NCI-H345 (cell line): ENCODE results near the gene TAMM41.
"Not testable (repeated sequence)": the region's sequence is repeated elsewhere in the genome, so short reads cannot be mapped to it uniquely, and the experiment has no call there.

Source experiments
- DNase-seq: peaks from one replicate; lab custom pipeline; 2025; lab: John Stamatoyannopoulos, UW

The TAMM41 gene

GRCh38 chr3:11815111-11815510 is 31.6 kb downstream of the TAMM41 start:
- no peak for DNase-seq

GRCh38 chr3:11814663-11815062 is 32.0 kb downstream of the TAMM41 start:
- DNase-seq, result no peak

GRCh38 chr3:11810276-11810675 is 36.4 kb downstream of the TAMM41 start:
- DNase-seq, result no peak

GRCh38 chr3:11808231-11808630 is 38.5 kb downstream of the TAMM41 start:
- DNase-seq, result no peak

GRCh38 chr3:11807686-11808085 is 39.0 kb downstream of the TAMM41 start:
- DNase-seq, result no peak

- DNase-seq, result no peak
Measured at GRCh38 chr3:11805716-11806115, 41.0 kb downstream of the TAMM41 start.

GRCh38 chr3:11803977-11804892 is 42.5 kb downstream of the TAMM41 start:
- peak; percentile 33 for DNase-seq

GRCh38 chr3:11799791-11800190 is 46.9 kb downstream of the TAMM41 start:
- no peak for DNase-seq

GRCh38 chr3:11794927-11795326 is 51.8 kb downstream of the TAMM41 start:
- DNase-seq, result no peak

- no peak for DNase-seq
Measured at GRCh38 chr3:11791339-11792200, 55.1 kb downstream of the TAMM41 start.

- DNase-seq, result no peak
Measured at GRCh38 chr3:11789412-11789811, 57.3 kb downstream of the TAMM41 start.

GRCh38 chr3:11784971-11785377 is 61.7 kb downstream of the TAMM41 start:
- no peak for DNase-seq

- no peak for DNase-seq
Measured at GRCh38 chr3:11780341-11780740, 66.3 kb downstream of the TAMM41 start.

- DNase-seq, result no peak
Measured at GRCh38 chr3:11779626-11780025, 67.1 kb downstream of the TAMM41 start.

- no peak for DNase-seq
Measured at GRCh38 chr3:11778248-11778647, 68.4 kb downstream of the TAMM41 start.

- DNase-seq, result no peak
Measured at GRCh38 chr3:11776346-11776745, 70.3 kb downstream of the TAMM41 start.

GRCh38 chr3:11775493-11775892 is 71.2 kb downstream of the TAMM41 start:
- DNase-seq, result no peak

GRCh38 chr3:11774296-11774877 is 72.3 kb downstream of the TAMM41 start:
- peak; percentile 16 for DNase-seq

GRCh38 chr3:11771931-11772330 is 74.8 kb downstream of the TAMM41 start:
- not testable (repeated sequence) for DNase-seq

GRCh38 chr3:11770477-11771391 is 76.0 kb downstream of the TAMM41 start:
- DNase-seq, result peak; percentile 90

GRCh38 chr3:11769704-11770476 is 76.8 kb downstream of the TAMM41 start:
- peak; percentile 4 for DNase-seq
